T47D (cell line): ENCODE data around the gene MRPL46.
"Not testable (repeated sequence)": the region's sequence is repeated elsewhere in the genome, so short reads cannot be mapped to it uniquely, and the experiment has no call there.

Experiments used
- DNase-seq, 2 experiments: peaks; one replicate each; pipeline versions ENCODE4 v3.0.0 to v3.0.0-alpha.2; 2011 to 2012; ENCODE audit warnings: low read depth in 1 of 2, low spot score in 1 of 2
- JUND ChIP-seq: IDR thresholded peaks from 2 replicates; pipeline ENCODE4 v1.6.1; 2012; ENCODE audit warnings: low read depth
- in situ Hi-C: cut with HindIII; loops from 2 replicates; pipeline ENCODE4 v1.10.0; 2016; ENCODE audit warnings: low sequenced_read_pairs, low pct_unique_long_range_greater_than_20kb

The MRPL46 gene

GRCh38 chr15:88450125-88450798, 16.9 kb downstream of the MRPL46 start:
- peak; percentile 31 to 64 for DNase-seq
- TF ChIP-seq JUND, result no peak
- in situ Hi-C loops, result no loop called here

- DNase-seq, result no peak
- in situ Hi-C loops, result no loop called here
- TF ChIP-seq JUND, result no peak
These were observed 17.6 kb downstream of the MRPL46 start for GRCh38 chr15:88449581-88449980.

GRCh38 chr15:88448991-88449461, 18.2 kb downstream of the MRPL46 start:
- TF ChIP-seq JUND, result no peak
- no peak for DNase-seq
- in situ Hi-C loops, result no loop called here

- no peak for TF ChIP-seq JUND
- in situ Hi-C loops, result no loop called here
- no peak for DNase-seq
These were observed 19.4 kb downstream of the MRPL46 start for GRCh38 chr15:88447741-88448140.

GRCh38 chr15:88447206-88447605, 20.0 kb downstream of the MRPL46 start:
- in situ Hi-C loops, result no loop called here
- no peak for TF ChIP-seq JUND
- no peak for DNase-seq

- in situ Hi-C loops, result no loop called here
- no peak for TF ChIP-seq JUND
These were observed 26.0 kb downstream of the MRPL46 start for GRCh38 chr15:88441076-88441730.

GRCh38 chr15:88440021-88440420, 27.2 kb downstream of the MRPL46 start:
- DNase-seq, result peak in 1 of 2 experiments; percentile 16
- in situ Hi-C loops, result no loop called here
- TF ChIP-seq JUND, result no peak

More at GRCh38 chr15:88441076-88441730, 26.0 kb downstream of the MRPL46 start:
- DNase-seq, result no peak

- DNase-seq, result no peak
- in situ Hi-C loops, result no loop called here
- TF ChIP-seq JUND, result no peak
These were observed 29.0 kb downstream of the MRPL46 start for GRCh38 chr15:88438181-88438580.

GRCh38 chr15:88434106-88434505, 33.1 kb downstream of the MRPL46 start:
- DNase-seq, in situ Hi-C loops: not testable (repeated sequence)

GRCh38 chr15:88433046-88433685, 34.0 kb downstream of the MRPL46 start:
- DNase-seq, result no peak
- no peak for TF ChIP-seq JUND
- in situ Hi-C loops, result no loop called here

- DNase-seq, result no peak
- TF ChIP-seq JUND, result no peak
- in situ Hi-C loops, result no loop called here
These were observed 35.7 kb downstream of the MRPL46 start for GRCh38 chr15:88431441-88431840.

GRCh38 chr15:88430051-88430450, 37.1 kb downstream of the MRPL46 start:
- no peak for DNase-seq
- in situ Hi-C loops, result no loop called here
- no peak for TF ChIP-seq JUND
